Common myeloid progenitor, CD34-positive (primary cell): ENCODE measurements around the gene MME.

Experiments used
- CTCF ChIA-PET: fragments of 350-600 bp; sonication (Branson Sonifier 250); formaldehyde crosslinking; loops from one replicate; lab custom pipeline; 2021; ENCODE audit warnings: antibody characterized with exemption; lab: Charles Lee
- POLR2A ChIA-PET: fragments of 350-600 bp; sonication (Branson Sonifier 250); formaldehyde crosslinking; loops from one replicate; lab custom pipeline; 2021; ENCODE audit warnings: antibody characterized with exemption; lab: Charles Lee
- DNase-seq, 3 donors: peaks; one replicate each; pipeline versions ENCODE4 v3.0.0 to v3.0.0-alpha.2; 2013
- H3K27ac ChIP-seq, 2 experiments: 1 replicate in 1 of 2; 2 replicates in 1 of 2; pipeline ENCODE4 v1.7.0; 2013; ENCODE audit warnings: inconsistent platforms in 2 of 2, low read length in 2 of 2, mild to moderate bottlenecking in 2 of 2, low read depth in 1 of 2, moderate library complexity in 1 of 2; ENCODE audit not compliant: severe bottlenecking in 2 of 2, insufficient read depth in 1 of 2, poor library complexity in 1 of 2
- H3K27me3 ChIP-seq, 5 experiments: replicated peaks in 2 of 5; 1 replicate in 3 of 5; 2 replicates in 2 of 5; pipeline versions ENCODE4 v1.6.1 to v1.7.0; 2013; ENCODE audit warnings: low read length in 4 of 5, mild to moderate bottlenecking in 2 of 5, moderate library complexity in 2 of 5, inconsistent platforms in 1 of 5; ENCODE audit not compliant: insufficient read depth in 5 of 5, control insufficient read depth in 4 of 5
- H3K36me3 ChIP-seq, 4 experiments: 1 replicate in 2 of 4; 2 replicates in 2 of 4; pipeline versions ENCODE4 v1.6.1 to v1.7.0; 2013; ENCODE audit warnings: low read length in 3 of 4, control low read depth in 1 of 4, mild to moderate bottlenecking in 1 of 4; ENCODE audit not compliant: control insufficient read depth in 4 of 4, insufficient read depth in 4 of 4
- H3K4me1 ChIP-seq, 4 experiments: 1 replicate in 3 of 4; 2 replicates in 1 of 4; pipeline versions ENCODE4 v1.6.1 to v1.7.1; 2013; ENCODE audit warnings: low read length in 3 of 4, mild to moderate bottlenecking in 3 of 4, control low read depth in 1 of 4, inconsistent platforms in 1 of 4, moderate library complexity in 1 of 4; ENCODE audit not compliant: control insufficient read depth in 4 of 4, insufficient read depth in 4 of 4; ENCODE audit errors: control extremely low read depth in 1 of 4
- H3K4me3 ChIP-seq, 7 experiments: 1 replicate in 4 of 7; 2 replicates in 3 of 7; pipeline versions ENCODE4 v1.5.1 to v1.7.0; 2013; ENCODE audit warnings: mild to moderate bottlenecking in 7 of 7, low read length in 6 of 7, moderate library complexity in 6 of 7, inconsistent platforms in 2 of 7, low read depth in 2 of 7, control low read depth in 1 of 7; ENCODE audit not compliant: insufficient read depth in 4 of 7, control insufficient read depth in 1 of 7; ENCODE audit errors: extremely low read depth in 1 of 7
- H3K9me3 ChIP-seq, 5 experiments: 1 replicate in 4 of 5; 2 replicates in 1 of 5; pipeline versions ENCODE4 v1.6.1 to v1.7.1; 2013; ENCODE audit warnings: low read length in 4 of 5, mild to moderate bottlenecking in 2 of 5, inconsistent platforms in 1 of 5, low read depth in 1 of 5, moderate library complexity in 1 of 5; ENCODE audit not compliant: control insufficient read depth in 4 of 5, insufficient read depth in 2 of 5; ENCODE audit errors: control extremely low read depth in 1 of 5
- WGBS: methylation state at CpG from one replicate; pipeline ENCODE4 v1.1.5; 2013; ENCODE audit not compliant: insufficient coverage; 5-methylcytosine and 5-hydroxymethylcytosine counted together

MME gene

DNA sequence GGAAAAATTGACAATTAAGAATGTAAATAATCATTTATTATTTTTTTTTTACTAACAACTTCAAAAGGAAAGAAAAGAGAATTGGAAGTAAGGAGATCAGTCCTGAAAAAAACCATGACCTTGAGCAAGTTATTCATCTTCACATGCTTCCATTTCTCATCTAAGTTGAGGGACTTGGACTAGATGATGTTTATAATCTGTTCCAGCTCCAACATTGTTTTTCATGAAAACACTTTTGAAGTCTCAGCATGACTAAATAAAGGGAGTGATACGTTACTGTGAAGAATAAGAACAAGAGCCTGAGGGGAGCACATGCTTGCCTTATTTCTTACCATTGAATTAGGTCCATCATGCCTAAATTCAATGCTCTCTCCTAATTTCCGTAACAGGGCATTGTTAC lies 117.7 kb downstream of the MME start:
- 100% methylated on average over 1 of the region's 2 CpGs for WGBS
- no peaks in the 10 kb centered on the region for H3K36me3 ChIP-seq
- H3K4me3 ChIP-seq: no peak overlapping the region
- no peak overlapping the region for H3K27ac ChIP-seq
- H3K9me3 ChIP-seq: no peaks in the 10 kb centered on the region
- no peaks in the 10 kb centered on the region for H3K4me1 ChIP-seq
- DNase-seq: no peak
- ChIA-PET CTCF (no interaction called here), POLR2A (no interaction called here)
- H3K27me3 ChIP-seq: no peaks in the 10 kb centered on the region

DNA sequence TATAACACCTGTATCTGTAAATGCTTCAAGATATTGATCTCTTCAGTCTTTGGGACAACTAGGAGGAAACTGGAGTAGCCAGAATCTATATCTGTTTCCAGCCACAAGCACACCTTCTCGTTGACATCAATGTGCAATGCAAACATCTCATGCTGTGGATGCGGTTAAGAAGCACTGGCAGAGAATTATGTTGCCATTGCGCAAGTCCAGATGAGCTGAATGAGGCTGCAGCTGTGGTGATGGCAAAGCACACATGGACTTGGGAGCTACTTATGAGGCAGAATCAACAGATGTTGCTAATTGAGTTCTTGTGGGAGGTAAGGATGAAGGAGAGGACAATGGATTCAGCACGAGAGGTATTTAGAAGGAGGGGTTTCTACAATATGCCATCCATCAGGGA lies 122.5 kb downstream of the MME start:
- no peak overlapping the region for H3K27ac ChIP-seq
- 96% methylated on average over 4 of the region's 4 CpGs for WGBS
- CTCF ChIA-PET: no interaction called here
- POLR2A ChIA-PET: no interaction called here
- DNase-seq: no peak
- H3K4me1 ChIP-seq: no peaks in the 10 kb centered on the region
- no peaks in the 10 kb centered on the region for H3K27me3 ChIP-seq
- H3K9me3 ChIP-seq: no peaks in the 10 kb centered on the region
- H3K4me3 ChIP-seq: no peak overlapping the region
- no peaks in the 10 kb centered on the region for H3K36me3 ChIP-seq

DNA sequence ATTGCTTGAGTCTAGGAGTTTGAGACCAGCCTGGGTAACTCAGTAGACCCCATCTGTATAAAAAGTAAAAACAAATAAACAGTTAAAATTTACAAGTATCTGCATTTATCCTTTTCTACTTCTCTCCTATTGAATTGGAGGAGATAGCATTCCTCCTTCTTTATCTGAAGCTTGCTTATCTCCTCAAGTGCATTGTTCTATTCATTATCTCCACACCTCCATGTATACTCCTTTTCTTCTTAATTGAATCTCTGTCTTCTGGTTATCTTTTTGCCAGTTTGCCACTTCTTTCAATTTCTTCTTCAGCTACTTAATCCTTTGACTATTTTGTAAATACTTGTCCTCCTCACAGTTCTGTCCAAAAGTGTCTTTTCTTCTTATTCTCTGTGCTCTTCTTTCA lies 124.7 kb downstream of the MME start:
- no peak overlapping the region for H3K4me3 ChIP-seq
- H3K9me3 ChIP-seq: no peaks in the 10 kb centered on the region
- ChIA-PET CTCF (no interaction called here), POLR2A (no interaction called here)
- no peaks in the 10 kb centered on the region for H3K4me1 ChIP-seq
- no peak overlapping the region for H3K27ac ChIP-seq
- no peaks in the 10 kb centered on the region for H3K36me3 ChIP-seq
- no peak for DNase-seq
- H3K27me3 ChIP-seq: no peaks in the 10 kb centered on the region

DNA sequence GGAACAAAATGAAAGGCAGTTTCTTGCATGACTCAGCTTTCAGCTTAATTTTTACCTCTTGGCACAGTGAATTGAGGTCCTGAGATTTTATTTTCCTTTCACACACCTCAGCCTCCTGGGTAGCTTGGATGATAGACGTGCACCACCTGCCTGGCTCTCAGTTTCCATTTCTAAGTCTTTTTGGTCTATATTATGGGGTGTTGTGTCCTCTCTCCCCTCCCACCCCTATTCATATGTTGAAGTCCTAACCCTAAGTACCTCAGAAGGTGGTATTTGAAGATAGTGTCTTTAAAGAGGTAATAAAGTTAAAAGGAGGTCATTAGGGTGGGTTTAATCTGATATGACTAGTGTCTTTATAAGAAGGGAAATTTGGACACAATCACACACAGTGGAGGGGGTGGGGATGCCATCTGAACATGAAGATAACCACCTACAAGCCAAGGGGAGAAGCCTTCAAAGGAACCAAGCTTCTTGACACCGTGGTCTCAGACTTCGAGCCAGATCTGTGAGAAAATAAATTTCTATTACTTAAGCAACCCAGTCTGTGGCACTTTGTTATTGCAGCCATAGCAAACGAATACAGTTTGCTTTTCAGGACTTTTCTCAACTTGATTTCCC lies 128.2 kb downstream of the MME start:
- Histone ChIP-seq H3K4me1 (no peaks in the 10 kb centered on the region), H3K27me3 (no peaks in the 10 kb centered on the region), H3K27ac (no peak overlapping the region), H3K9me3 (no peaks in the 10 kb centered on the region), H3K36me3 (no peaks in the 10 kb centered on the region), H3K4me3 (no peak overlapping the region)
- DNase-seq: no peak
- WGBS: 80% methylated on average over 2 of the region's 4 CpGs
- ChIA-PET CTCF (no interaction called here), POLR2A (no interaction called here)

DNA sequence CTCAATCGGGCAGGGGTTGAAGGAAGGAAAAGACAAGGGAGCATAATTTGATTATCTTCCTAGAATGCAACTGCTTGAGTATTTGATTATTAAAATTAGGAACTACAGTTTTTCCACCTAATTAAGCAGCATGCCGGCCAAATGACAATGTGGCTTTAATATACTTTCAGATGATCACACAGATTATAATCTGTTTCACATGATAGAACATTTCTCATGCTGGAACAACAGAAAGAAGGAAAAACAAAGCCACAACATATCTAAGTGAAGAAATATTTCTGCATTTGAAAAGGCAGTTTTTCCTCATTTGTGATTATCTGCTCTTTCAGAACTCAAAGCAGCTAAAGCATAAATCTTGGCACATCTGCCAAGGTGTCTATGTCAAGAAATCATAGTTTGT lies 130.6 kb downstream of the MME start:
- peaks cover 0 to 1% (median 0%) of the 10 kb centered on the region in 5 experiments for H3K9me3 ChIP-seq
- no peak overlapping the region for H3K4me3 ChIP-seq
- no peak for DNase-seq
- no peaks in the 10 kb centered on the region for H3K27me3 ChIP-seq
- no peak overlapping the region for H3K27ac ChIP-seq
- ChIA-PET POLR2A (no interaction called here), CTCF (interaction anchor here (0.9 kb wide), 1 partner anchor 234 kb away, joined by 3 read pairs; no protein-coding TSS in a partner anchor)
- WGBS: no CpG with 5 or more reads among the region's 2 CpGs
- H3K36me3 ChIP-seq: no peaks in the 10 kb centered on the region
- no peaks in the 10 kb centered on the region for H3K4me1 ChIP-seq

DNA sequence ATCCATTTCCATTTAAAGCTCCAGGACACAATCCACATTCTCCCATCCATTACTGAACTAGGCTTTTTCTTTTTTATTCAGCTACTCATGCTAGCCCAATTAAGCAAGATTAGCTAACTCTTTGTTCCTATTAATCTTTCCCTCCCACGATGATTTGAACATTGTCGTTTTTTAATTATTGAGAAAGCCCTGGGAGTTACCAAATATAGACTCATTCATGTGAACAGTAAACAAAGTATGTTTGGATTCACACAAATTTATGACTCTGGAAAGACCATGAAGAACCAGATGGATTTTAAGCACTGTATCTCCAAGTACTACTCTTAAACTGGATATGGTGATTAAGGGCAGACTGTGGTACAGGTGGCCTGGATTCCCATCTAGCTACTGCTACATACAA lies 131.1 kb downstream of the MME start:
- Histone ChIP-seq H3K36me3 (no peaks in the 10 kb centered on the region), H3K4me3 (no peak overlapping the region), H3K27ac (no peak overlapping the region), H3K4me1 (no peaks in the 10 kb centered on the region), H3K27me3 (no peaks in the 10 kb centered on the region), H3K9me3 (peaks cover 0 to 1% (median 0%) of the 10 kb centered on the region in 5 experiments)
- WGBS: 100% methylated on average over 1 of the region's 2 CpGs
- CTCF ChIA-PET: interaction anchor here (0.9 kb wide), 1 partner anchor 234 kb away, joined by 3 read pairs; no protein-coding TSS in a partner anchor
- POLR2A ChIA-PET: no interaction called here
- no peak for DNase-seq

DNA sequence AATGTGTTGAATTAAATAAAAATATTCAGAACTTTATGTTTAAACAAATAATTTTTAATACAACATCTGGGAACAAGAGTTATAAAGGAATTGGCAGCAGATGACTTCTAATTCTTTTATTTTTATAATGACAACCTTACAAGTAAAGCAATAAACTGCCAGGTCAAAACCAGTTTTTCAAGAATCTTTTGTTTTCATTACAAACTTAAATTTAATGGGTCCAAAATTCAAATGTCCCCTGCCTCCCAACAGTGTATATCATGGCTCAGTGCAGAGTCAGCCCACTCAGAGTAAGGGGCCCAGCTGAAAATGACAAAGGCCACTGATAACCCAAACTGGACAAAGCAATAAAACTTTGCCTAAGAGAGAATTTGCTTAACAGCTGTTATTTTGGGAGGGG lies 131.8 kb downstream of the MME start:
- no peaks in the 10 kb centered on the region for H3K4me1 ChIP-seq
- no peaks in the 10 kb centered on the region for H3K36me3 ChIP-seq
- H3K27me3 ChIP-seq: no peaks in the 10 kb centered on the region
- ChIA-PET CTCF (no interaction called here), POLR2A (no interaction called here)
- DNase-seq: no peak
- no peak overlapping the region for H3K4me3 ChIP-seq
- peaks cover 0 to 1% (median 0%) of the 10 kb centered on the region in 5 experiments for H3K9me3 ChIP-seq
- H3K27ac ChIP-seq: no peak overlapping the region
